ENCODE data around the gene VASH1. TPM values are rescaled to one million over a fixed set of nuclear protein-coding genes. Genes with fewer than 3 reads are reported as not detected.

VASH1 gene
- total RNA-seq, 4 donors from 2014 or later: 4.3 to 12.8 (median 9.9) TPM

DNA sequence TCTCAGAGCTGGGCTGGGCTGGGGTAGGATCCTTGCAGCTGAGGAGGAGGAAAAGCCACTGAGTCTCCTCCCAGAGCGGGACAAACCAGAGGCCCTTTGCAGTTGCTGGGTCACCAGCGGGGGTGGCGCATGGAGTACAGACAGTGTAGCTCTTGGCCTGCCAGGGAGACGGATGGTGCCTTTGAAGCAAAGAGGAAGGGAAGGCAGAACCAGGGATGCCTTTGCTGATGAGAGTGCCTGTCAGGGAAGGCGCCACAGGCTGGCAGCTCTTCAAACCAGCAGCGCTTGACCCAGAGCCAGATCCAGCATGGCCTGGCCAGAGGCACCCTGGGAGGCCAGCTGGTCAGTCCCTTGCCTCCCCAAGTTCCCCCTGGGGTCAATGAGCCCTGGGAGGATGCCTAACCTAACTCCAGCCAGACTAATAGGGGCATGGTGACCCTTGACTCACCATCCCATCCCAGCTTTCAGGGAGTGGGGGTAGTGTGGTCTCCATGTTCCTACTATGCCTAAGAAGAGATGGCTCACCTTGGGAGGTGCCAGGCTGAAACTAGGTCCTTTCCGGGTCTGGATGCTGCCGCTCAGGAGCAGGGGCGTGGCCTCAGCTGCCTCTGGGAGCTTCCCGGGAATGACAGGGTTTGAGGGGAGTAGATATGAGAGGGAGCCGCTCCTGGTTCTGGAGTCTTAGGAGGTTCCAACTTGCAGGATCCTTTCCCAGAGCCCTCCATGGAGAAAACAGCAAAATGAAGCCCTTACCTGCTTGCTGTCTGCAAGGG is 19.8 kb downstream of the VASH1 start:
- TF ChIP-seq EP300 (IDR thresholded peaks at IDR 0.05) (no peak), CTCF (IDR thresholded peaks at IDR 0.05) (no peak), POLR2A (IDR thresholded peaks at IDR 0.05) (no peak), POLR2AphosphoS5 (IDR thresholded peaks at IDR 0.05) (no peak)
- Histone ChIP-seq H3K4me1 (peaks cover 0 to 44% (median 17%) of the 10 kb centered on the region in 3 donors), H3K27ac (peak overlapping the region in 3 of 4 donors; percentile 54 to 57 (median 55)), H3K4me3 (no peak overlapping the region), H3K27me3 (no peaks in the 10 kb centered on the region), H3K9me3 (no peaks in the 10 kb centered on the region), H3K36me3 (peaks cover 0 to 72% of the 10 kb centered on the region in 2 donors)
- no peak for ATAC-seq
- 66 to 70% methylated on average over 4 of the region's 11 CpGs for WGBS, 2 donors (ENCODE audit: low coverage in 1 of 2)

GRCh38 chr14:76781648-76782051 is 20.4 kb downstream of the VASH1 start:
- no peak for ATAC-seq
- Histone ChIP-seq H3K36me3 (peaks cover 0 to 74% of the 10 kb centered on the region in 2 donors), H3K27ac (peak overlapping the region in 3 of 4 donors; percentile 54 to 57 (median 55)), H3K4me1 (peaks cover 0 to 44% (median 17%) of the 10 kb centered on the region in 3 donors), H3K27me3 (no peaks in the 10 kb centered on the region), H3K4me3 (no peak overlapping the region), H3K9me3 (no peaks in the 10 kb centered on the region)
- TF ChIP-seq POLR2A (IDR thresholded peaks at IDR 0.05): no peak
- no peak for TF ChIP-seq EP300 (IDR thresholded peaks at IDR 0.05)
- TF ChIP-seq CTCF (IDR thresholded peaks at IDR 0.05): no peak
- TF ChIP-seq POLR2AphosphoS5 (IDR thresholded peaks at IDR 0.05): no peak
- WGBS, 2 donors (ENCODE audit: low coverage in 1 of 2): 100% methylated on average over 1 of the region's 2 CpGs; no CpG with 5 or more reads in 1 of the 2 donors

DNA sequence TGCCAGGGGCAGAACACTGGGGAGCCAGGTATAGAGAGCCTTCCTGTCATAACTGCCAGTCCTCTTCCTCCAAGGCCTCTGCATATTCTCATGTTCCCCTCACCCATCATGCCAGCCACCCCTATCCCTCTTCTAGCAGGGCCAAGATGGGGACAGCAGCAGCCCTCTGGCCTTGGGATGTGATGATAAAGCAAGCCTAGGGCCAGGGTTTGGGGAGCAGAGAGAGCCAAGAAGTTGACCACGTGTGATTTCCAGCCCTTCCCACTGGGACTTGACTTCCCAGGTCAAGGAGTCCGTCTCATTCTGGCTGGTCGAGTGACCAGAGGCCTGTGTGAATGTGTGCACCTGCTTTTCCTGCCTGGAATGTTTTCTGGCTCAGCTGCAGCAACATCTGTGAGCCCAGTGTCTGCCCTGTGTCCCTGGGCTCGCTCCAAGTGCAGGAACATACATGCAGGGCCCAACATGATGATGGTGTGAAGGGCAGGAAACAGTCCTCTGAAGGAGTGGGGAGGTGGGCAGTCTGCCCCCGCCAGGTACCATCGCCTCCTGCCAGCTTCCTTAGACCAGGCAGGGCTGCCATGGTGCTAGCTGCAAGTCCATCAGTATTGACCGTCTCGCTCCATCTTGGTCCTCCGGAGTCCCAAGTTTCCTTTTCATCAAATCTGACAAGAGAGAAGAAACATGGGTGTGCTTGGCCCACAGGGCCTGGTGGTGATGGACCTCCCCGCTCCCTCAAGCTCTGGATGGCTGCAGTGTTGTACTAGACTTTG is 21.0 kb downstream of the VASH1 start:
- peaks cover 0 to 44% (median 17%) of the 10 kb centered on the region in 3 donors for H3K4me1 ChIP-seq
- peaks cover 0 to 74% of the 10 kb centered on the region in 2 donors for H3K36me3 ChIP-seq
- no peaks in the 10 kb centered on the region for H3K27me3 ChIP-seq
- TF ChIP-seq CTCF (IDR thresholded peaks at IDR 0.05) (no peak), POLR2AphosphoS5 (IDR thresholded peaks at IDR 0.05) (no peak), EP300 (IDR thresholded peaks at IDR 0.05) (no peak), POLR2A (IDR thresholded peaks at IDR 0.05) (no peak)
- H3K4me3 ChIP-seq: no peak overlapping the region
- H3K9me3 ChIP-seq: no peaks in the 10 kb centered on the region
- WGBS, 2 donors (ENCODE audit: low coverage in 1 of 2): 40 to 62% methylated on average over 1 to 7 of the region's 10 CpGs
- no peak for ATAC-seq
- peak overlapping the region in 3 of 4 donors; percentile 54 to 57 (median 55) for H3K27ac ChIP-seq

GRCh38 chr14:76782885-76783566 is 21.8 kb downstream of the VASH1 start:
- peak overlapping the region in 3 of 4 donors; percentile 54 to 57 (median 55) for H3K27ac ChIP-seq
- ATAC-seq: no peak
- TF ChIP-seq POLR2AphosphoS5 (IDR thresholded peaks at IDR 0.05) (no peak), POLR2A (IDR thresholded peaks at IDR 0.05) (no peak), CTCF (IDR thresholded peaks at IDR 0.05) (no peak), EP300 (IDR thresholded peaks at IDR 0.05) (no peak)
- 47 to 63% methylated on average over 3 to 5 of the region's 9 CpGs for WGBS, 2 donors (ENCODE audit: low coverage in 1 of 2)
- no peaks in the 10 kb centered on the region for H3K27me3 ChIP-seq
- no peaks in the 10 kb centered on the region for H3K9me3 ChIP-seq
- H3K4me3 ChIP-seq: no peak overlapping the region
- H3K4me1 ChIP-seq: peaks cover 0 to 44% (median 17%) of the 10 kb centered on the region in 3 donors
- H3K36me3 ChIP-seq: peaks cover 0 to 74% of the 10 kb centered on the region in 2 donors

Data from gastroesophageal sphincter (tissue), 4 donors.